Tibial nerve (tissue), 4 donors: Measurements from ENCODE around the gene RASA3.

Experiments used
- CTCF ChIP-seq, 5 experiments: fragments of 200-600 bp in 3 of 5; fragments of 450-650 bp in 2 of 5; sonication (generic) in 3 of 5; IDR thresholded peaks; one replicate each; pipeline ENCODE4 v1.5.1; 2016 to 2019; ENCODE audit warnings: antibody characterized with exemption in 5 of 5, mild to moderate bottlenecking in 3 of 5, moderate library complexity in 2 of 5
- EP300 ChIP-seq, 2 donors: sonication (generic); formaldehyde crosslinking; IDR thresholded peaks; one replicate each; pipeline ENCODE4 v1.6.1; 2017; ENCODE audit warnings: antibody characterized with exemption in 2 of 2, mild to moderate bottlenecking in 1 of 2
- POLR2A ChIP-seq, 2 donors: fragments of 450-650 bp; IDR thresholded peaks; one replicate each; pipeline ENCODE4 v1.6.1; 2017; ENCODE audit warnings: antibody characterized with exemption in 2 of 2, mild to moderate bottlenecking in 2 of 2, moderate library complexity in 2 of 2

GRCh38 chr13:113948034-113948742, 184.2 kb downstream of the RASA3 start:
- TF ChIP-seq EP300 (IDR thresholded peaks at IDR 0.05) (no peak), CTCF (IDR thresholded peaks at IDR 0.05) (no peak), POLR2A (IDR thresholded peaks at IDR 0.05) (no peak)
